WTC11 (cell line): ENCODE measurements around the gene DLX1. TPM values are rescaled to one million over a fixed set of nuclear protein-coding genes. Genes with fewer than 3 reads are reported as not detected.

Experiments used
- ATAC-seq: fragments of 200-7000 bp; cut with Tn5 transposase; 2 replicates; pipeline ENCODE4 v1.10.0; 2021; ENCODE audit warnings: mild to moderate bottlenecking, moderate library complexity
- CTCF ChIA-PET: fragments of 300-600 bp; sonication (Branson Sonifier 250); formaldehyde crosslinking; loops from one replicate; lab custom pipeline; 2021; ENCODE audit warnings: antibody characterized with exemption; lab: Charles Lee
- POLR2A ChIA-PET: fragments of 350-600 bp; sonication (Branson Sonifier 250); formaldehyde crosslinking; loops from one replicate; lab custom pipeline; 2021; ENCODE audit warnings: antibody characterized with exemption; lab: Charles Lee
- DNase-seq: peaks from one replicate; pipeline ENCODE4 v3.0.0; 2021; ENCODE audit warnings: low spot score
- H3K27ac Mint-ChIP-seq: 2 replicates; pipeline ENCODE4 v1.8.0; 2021; ENCODE audit warnings: mixed read lengths
- H3K27me3 Mint-ChIP-seq: 2 replicates; pipeline ENCODE4 v1.8.0; 2021; ENCODE audit warnings: low read depth, mild to moderate bottlenecking, moderate library complexity, mixed read lengths
- H3K36me3 Mint-ChIP-seq: 2 replicates; pipeline ENCODE4 v1.8.0; 2021; ENCODE audit warnings: mixed read lengths
- H3K4me1 Mint-ChIP-seq: 2 replicates; pipeline ENCODE4 v1.8.0; 2022; ENCODE audit warnings: mixed read lengths
- H3K4me3 Mint-ChIP-seq: 2 replicates; pipeline ENCODE4 v1.8.0; 2021; ENCODE audit warnings: mild to moderate bottlenecking, moderate library complexity, mixed read lengths
- H3K9me3 Mint-ChIP-seq: 2 replicates; pipeline ENCODE4 v1.8.0; 2021; ENCODE audit warnings: mixed read lengths
- ARID4B ChIP-seq: sonication (generic); formaldehyde crosslinking; IDR thresholded peaks from 2 replicates; pipeline ENCODE4 v1.8.0; 2023; ENCODE audit warnings: missing genetic modification reagents, mild to moderate bottlenecking, borderline replicate concordance
- ATF6 ChIP-seq: sonication (generic); formaldehyde crosslinking; IDR thresholded peaks from 2 replicates; pipeline ENCODE4 v1.8.1; 2023; ENCODE audit warnings: mild to moderate bottlenecking, missing genetic modification reagents
- ELF4 ChIP-seq: sonication (generic); formaldehyde crosslinking; IDR thresholded peaks from 2 replicates; pipeline ENCODE4 v1.8.1; 2022; ENCODE audit warnings: low read depth, mild to moderate bottlenecking, moderate library complexity, missing genetic modification reagents
- EMX1 ChIP-seq: fragments of 250-450 bp; sonication (Bioruptor Pico); IDR thresholded peaks from 2 replicates; pipeline ENCODE4 v1.8.0; 2021; ENCODE audit warnings: mild to moderate bottlenecking
- ESRRA ChIP-seq: sonication (generic); formaldehyde crosslinking; IDR thresholded peaks from 2 replicates; pipeline ENCODE4 v1.8.1; 2022; ENCODE audit warnings: mild to moderate bottlenecking, missing genetic modification reagents, borderline replicate concordance
- FOXP4 ChIP-seq: sonication (generic); formaldehyde crosslinking; IDR thresholded peaks from 2 replicates; pipeline ENCODE4 v1.8.0; 2022; ENCODE audit warnings: mild to moderate bottlenecking, missing genetic modification reagents
- GABPB1 ChIP-seq: sonication (generic); formaldehyde crosslinking; IDR thresholded peaks from 2 replicates; pipeline ENCODE4 v1.8.1; 2023; ENCODE audit warnings: mild to moderate bottlenecking, missing genetic modification reagents
- GTF2I ChIP-seq: fragments of 250-450 bp; sonication (Bioruptor Pico); conservative IDR thresholded peaks from 2 replicates; pipeline ENCODE4 v1.4.0; 2021; ENCODE audit warnings: mild to moderate bottlenecking
- NR2C2 ChIP-seq: sonication (generic); formaldehyde crosslinking; IDR thresholded peaks from 2 replicates; pipeline ENCODE4 v1.8.0; 2022; ENCODE audit warnings: mild to moderate bottlenecking, missing genetic modification reagents
- RORB ChIP-seq: fragments of 250-450 bp; sonication (Bioruptor Pico); IDR thresholded peaks from 2 replicates; pipeline ENCODE4 v1.9.0; 2021; ENCODE audit warnings: mild to moderate bottlenecking
- SOX15 ChIP-seq: fragments of 250-450 bp; sonication (Bioruptor Pico); IDR thresholded peaks from 2 replicates; pipeline ENCODE4 v1.9.0; 2021; ENCODE audit warnings: mild to moderate bottlenecking
- ZMAT4 ChIP-seq: fragments of 250-450 bp; sonication (Bioruptor Pico); IDR thresholded peaks from 2 replicates; pipeline ENCODE4 v1.9.0; 2021; ENCODE audit warnings: mild to moderate bottlenecking
- ZNF317 ChIP-seq: sonication (generic); formaldehyde crosslinking; IDR thresholded peaks from 2 replicates; pipeline ENCODE4 v1.8.1; 2023; ENCODE audit warnings: low read depth, mild to moderate bottlenecking, moderate library complexity, missing genetic modification reagents, borderline replicate concordance
- ZNF671 ChIP-seq: fragments of 250-450 bp; sonication (Bioruptor Pico); IDR thresholded peaks from 2 replicates; pipeline ENCODE4 v1.8.0; 2021; ENCODE audit warnings: mild to moderate bottlenecking
- total RNA-seq: library from RNA; stranded (reverse); gene quantifications from 3 replicates; pipeline ENCODE4 v1.2.3, GENCODE V29; 2021
- TF ChIP-seq, protein P1 (sequence below): fragments of 200-600 bp; IDR thresholded peaks from 2 replicates; pipeline ENCODE4 v1.8.0; 2022; ENCODE audit warnings: antibody characterized with exemption
- TF ChIP-seq, protein P2 (sequence below): sonication (generic); formaldehyde crosslinking; IDR thresholded peaks from 2 replicates; pipeline ENCODE4 v1.8.0; 2023; ENCODE audit warnings: missing genetic modification reagents
- TF ChIP-seq, protein P3 (sequence below): sonication (generic); formaldehyde crosslinking; conservative IDR thresholded peaks from 2 replicates; pipeline ENCODE4 v1.8.1; 2023; ENCODE audit warnings: mild to moderate bottlenecking, low read depth, missing genetic modification reagents, moderate library complexity

The DLX1 gene
- total RNA-seq, 1 experiment from 2014 or later: not detected

GRCh38 chr2:172097557-172098131, 12.3 kb downstream of the DLX1 start:
- Mint-ChIP-seq H3K4me3 (peak overlapping the region; percentile 53), H3K9me3 (no peaks in the 10 kb centered on the region), H3K27me3 (peaks cover 100% of the 10 kb centered on the region), H3K27ac (no peak overlapping the region), H3K36me3 (no peaks in the 10 kb centered on the region), H3K4me1 (peaks cover 51% of the 10 kb centered on the region)
- TF ChIP-seq ARID4B (CRISPR knock-in tag): no peak
- TF ChIP-seq ELF4 (CRISPR knock-in tag): no peak
- no peak for TF ChIP-seq ZNF317
- TF ChIP-seq ZNF671 (CRISPR knock-in tag): no peak
- TF ChIP-seq GTF2I (CRISPR knock-in tag): no peak
- TF ChIP-seq EMX1: no peak
- TF ChIP-seq, protein P1, sequence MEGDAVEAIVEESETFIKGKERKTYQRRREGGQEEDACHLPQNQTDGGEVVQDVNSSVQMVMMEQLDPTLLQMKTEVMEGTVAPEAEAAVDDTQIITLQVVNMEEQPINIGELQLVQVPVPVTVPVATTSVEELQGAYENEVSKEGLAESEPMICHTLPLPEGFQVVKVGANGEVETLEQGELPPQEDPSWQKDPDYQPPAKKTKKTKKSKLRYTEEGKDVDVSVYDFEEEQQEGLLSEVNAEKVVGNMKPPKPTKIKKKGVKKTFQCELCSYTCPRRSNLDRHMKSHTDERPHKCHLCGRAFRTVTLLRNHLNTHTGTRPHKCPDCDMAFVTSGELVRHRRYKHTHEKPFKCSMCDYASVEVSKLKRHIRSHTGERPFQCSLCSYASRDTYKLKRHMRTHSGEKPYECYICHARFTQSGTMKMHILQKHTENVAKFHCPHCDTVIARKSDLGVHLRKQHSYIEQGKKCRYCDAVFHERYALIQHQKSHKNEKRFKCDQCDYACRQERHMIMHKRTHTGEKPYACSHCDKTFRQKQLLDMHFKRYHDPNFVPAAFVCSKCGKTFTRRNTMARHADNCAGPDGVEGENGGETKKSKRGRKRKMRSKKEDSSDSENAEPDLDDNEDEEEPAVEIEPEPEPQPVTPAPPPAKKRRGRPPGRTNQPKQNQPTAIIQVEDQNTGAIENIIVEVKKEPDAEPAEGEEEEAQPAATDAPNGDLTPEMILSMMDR: no peak
- TF ChIP-seq SOX15 (CRISPR knock-in tag): no peak
- no peak for DNase-seq
- ATAC-seq: no peak
- CTCF ChIA-PET: interaction anchor here (1.0 to 5.1 kb wide), 4 partner anchors 9 to 29 kb away, joined by 3 to 47 read pairs (median 17); no protein-coding TSS in a partner anchor
- POLR2A ChIA-PET: interaction anchor here (0.6 to 1.8 kb wide), 2 partner anchors 11 to 15 kb away, joined by 3 to 6 read pairs; no protein-coding TSS in a partner anchor

- H3K27ac Mint-ChIP-seq: no peak overlapping the region
- H3K27me3 Mint-ChIP-seq: peaks cover 99% of the 10 kb centered on the region
- peaks cover 50% of the 10 kb centered on the region for H3K4me1 Mint-ChIP-seq
- no peaks in the 10 kb centered on the region for H3K36me3 Mint-ChIP-seq
- DNase-seq (no peak), ATAC-seq (no peak)
- ChIA-PET CTCF (interaction anchor here (0.9 to 5.1 kb wide), 5 partner anchors 8 to 29 kb away, joined by 3 to 47 read pairs (median 3); no protein-coding TSS in a partner anchor), POLR2A (interaction anchor here (1.8 kb wide), 1 partner anchor 12 kb away, joined by 6 read pairs; no protein-coding TSS in a partner anchor)
- peak overlapping the region; percentile 48 for H3K4me3 Mint-ChIP-seq
- no peaks in the 10 kb centered on the region for H3K9me3 Mint-ChIP-seq
- TF ChIP-seq ATF6 (CRISPR knock-in tag) (no peak), FOXP4 (CRISPR knock-in tag) (no peak), ZMAT4 (CRISPR knock-in tag) (no peak), GABPB1 (CRISPR knock-in tag) (no peak), RORB (CRISPR knock-in tag) (no peak), NR2C2 (CRISPR knock-in tag) (no peak), ESRRA (no peak)
- TF ChIP-seq, protein P2, sequence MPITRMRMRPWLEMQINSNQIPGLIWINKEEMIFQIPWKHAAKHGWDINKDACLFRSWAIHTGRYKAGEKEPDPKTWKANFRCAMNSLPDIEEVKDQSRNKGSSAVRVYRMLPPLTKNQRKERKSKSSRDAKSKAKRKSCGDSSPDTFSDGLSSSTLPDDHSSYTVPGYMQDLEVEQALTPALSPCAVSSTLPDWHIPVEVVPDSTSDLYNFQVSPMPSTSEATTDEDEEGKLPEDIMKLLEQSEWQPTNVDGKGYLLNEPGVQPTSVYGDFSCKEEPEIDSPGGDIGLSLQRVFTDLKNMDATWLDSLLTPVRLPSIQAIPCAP (CRISPR knock-in tag): no peak
- TF ChIP-seq, protein P3, sequence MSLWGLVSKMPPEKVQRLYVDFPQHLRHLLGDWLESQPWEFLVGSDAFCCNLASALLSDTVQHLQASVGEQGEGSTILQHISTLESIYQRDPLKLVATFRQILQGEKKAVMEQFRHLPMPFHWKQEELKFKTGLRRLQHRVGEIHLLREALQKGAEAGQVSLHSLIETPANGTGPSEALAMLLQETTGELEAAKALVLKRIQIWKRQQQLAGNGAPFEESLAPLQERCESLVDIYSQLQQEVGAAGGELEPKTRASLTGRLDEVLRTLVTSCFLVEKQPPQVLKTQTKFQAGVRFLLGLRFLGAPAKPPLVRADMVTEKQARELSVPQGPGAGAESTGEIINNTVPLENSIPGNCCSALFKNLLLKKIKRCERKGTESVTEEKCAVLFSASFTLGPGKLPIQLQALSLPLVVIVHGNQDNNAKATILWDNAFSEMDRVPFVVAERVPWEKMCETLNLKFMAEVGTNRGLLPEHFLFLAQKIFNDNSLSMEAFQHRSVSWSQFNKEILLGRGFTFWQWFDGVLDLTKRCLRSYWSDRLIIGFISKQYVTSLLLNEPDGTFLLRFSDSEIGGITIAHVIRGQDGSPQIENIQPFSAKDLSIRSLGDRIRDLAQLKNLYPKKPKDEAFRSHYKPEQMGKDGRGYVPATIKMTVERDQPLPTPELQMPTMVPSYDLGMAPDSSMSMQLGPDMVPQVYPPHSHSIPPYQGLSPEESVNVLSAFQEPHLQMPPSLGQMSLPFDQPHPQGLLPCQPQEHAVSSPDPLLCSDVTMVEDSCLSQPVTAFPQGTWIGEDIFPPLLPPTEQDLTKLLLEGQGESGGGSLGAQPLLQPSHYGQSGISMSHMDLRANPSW: no peak
Measured at GRCh38 chr2:172098287-172098649, 13.0 kb downstream of the DLX1 start.
